Measurements from ENCODE around the gene GTF2F1.
A peak's percentile ranks its signal among the peaks of the same experiment; 100 is the strongest.
"Not testable (repeated sequence)": the region's sequence is repeated elsewhere in the genome, so short reads cannot be mapped to it uniquely, and the experiment has no call there.

GTF2F1 gene

GRCh38 chr19:6393074-6393982, at the start of gene GTF2F1:
GTF2F1 (minus strand) TSS chr19:6393164; CDS start chr19:6392995, 169 bp downstream.
- DNase-seq (ENCODE audit: low read depth): peak; percentile 88

- no peak for DNase-seq (ENCODE audit: low read depth)
Observed at GRCh38 chr19:6442087-6442688, 49.2 kb upstream of the GTF2F1 start.

- DNase-seq (ENCODE audit: low read depth): no peak
Observed at GRCh38 chr19:6440905-6441304, 47.9 kb upstream of the GTF2F1 start.

GRCh38 chr19:6439743-6440142, 46.8 kb upstream of the GTF2F1 start:
- DNase-seq (ENCODE audit: low read depth): no peak

GRCh38 chr19:6433663-6434062, 40.7 kb upstream of the GTF2F1 start, which contains the start of gene SLC25A41:
SLC25A41 (minus strand) TSS chr19:6433763; CDS start chr19:6433693, 70 bp downstream.
- no peak for DNase-seq (ENCODE audit: low read depth)

- DNase-seq (ENCODE audit: low read depth): no peak
Observed at GRCh38 chr19:6433165-6433564, 40.2 kb upstream of the GTF2F1 start.

GRCh38 chr19:6431891-6432290, 38.9 kb upstream of the GTF2F1 start:
- DNase-seq (ENCODE audit: low read depth): no peak

GRCh38 chr19:6429419-6430221, 36.7 kb upstream of the GTF2F1 start:
- DNase-seq (ENCODE audit: low read depth): no peak

GRCh38 chr19:6428692-6429418, 35.9 kb upstream of the GTF2F1 start:
- DNase-seq (ENCODE audit: low read depth): not testable (repeated sequence)

- no peak for DNase-seq (ENCODE audit: low read depth)
Observed at GRCh38 chr19:6427131-6427530, 34.2 kb upstream of the GTF2F1 start.

GRCh38 chr19:6425732-6426620, 33.0 kb upstream of the GTF2F1 start:
- no peak for DNase-seq (ENCODE audit: low read depth)

- peak; percentile 97 for DNase-seq (ENCODE audit: low read depth)
Observed at GRCh38 chr19:6424939-6425731, 32.2 kb upstream of the GTF2F1 start.

- DNase-seq (ENCODE audit: low read depth): peak; percentile 34
Observed at GRCh38 chr19:6424195-6424938, 31.4 kb upstream of the GTF2F1 start, which contains the start of gene KHSRP. KHSRP (minus strand) TSS chr19:6424811; CDS start chr19:6424701, 110 bp downstream.

- no peak for DNase-seq (ENCODE audit: low read depth)
Observed at GRCh38 chr19:6423499-6424194, 30.7 kb upstream of the GTF2F1 start.

- no peak for DNase-seq (ENCODE audit: low read depth)
Observed at GRCh38 chr19:6421075-6422014, 28.4 kb upstream of the GTF2F1 start.

- DNase-seq (ENCODE audit: low read depth): no peak
Observed at GRCh38 chr19:6418562-6418932, 25.6 kb upstream of the GTF2F1 start.
